HCT116 (cell line): Measurements from ENCODE around the gene RCOR1.

Experiments used
- EZH2 ChIP-seq: fragments of 200-600 bp; sonication (generic); IDR thresholded peaks from 2 replicates; pipeline ENCODE4 v1.6.1; 2017; ENCODE audit warnings: antibody characterized with exemption, mixed run types
- EZH2phosphoT487 ChIP-seq: fragments of 200-600 bp; IDR thresholded peaks from 2 replicates; pipeline ENCODE4 v1.6.1; 2018; ENCODE audit warnings: antibody characterized with exemption, borderline replicate concordance
- FOSL1 ChIP-seq: IDR thresholded peaks from 2 replicates; pipeline ENCODE4 v1.6.1; 2012; ENCODE audit warnings: low read depth
- POLR2A ChIP-seq: IDR thresholded peaks from 2 replicates; pipeline ENCODE4 v1.7.0; 2011; ENCODE audit warnings: borderline replicate concordance; ENCODE audit not compliant: insufficient read depth, insufficient read length; ENCODE audit errors: extremely low read depth
- POLR2AphosphoS5 ChIP-seq: IDR thresholded peaks from 2 replicates; pipeline ENCODE4 v1.6.1; 2011; ENCODE audit warnings: mild to moderate bottlenecking, low read depth, low read length, moderate library complexity
- RAD21 ChIP-seq: IDR thresholded peaks from 2 replicates; pipeline ENCODE4 v1.6.1; 2012; ENCODE audit warnings: low read depth, mild to moderate bottlenecking
- SIN3A ChIP-seq: IDR thresholded peaks from 2 replicates; pipeline ENCODE4 v1.6.1; 2012; ENCODE audit warnings: low read depth
- YY1 ChIP-seq: IDR thresholded peaks from 2 replicates; pipeline ENCODE4 v1.6.1; 2011; ENCODE audit warnings: low read length, low read depth, moderate library complexity, mild to moderate bottlenecking; ENCODE audit not compliant: insufficient replicate concordance; ENCODE audit errors: extremely low read depth
- ZFX ChIP-seq: fragments of 450-650 bp; IDR thresholded peaks from 2 replicates; pipeline ENCODE4 v1.6.1; 2017
- TF ChIP-seq, protein P1 (sequence below), 3 experiments: fragments of 200-600 bp in 1 of 3; sonication (generic) in 1 of 3; IDR thresholded peaks in 2 of 3; conservative IDR thresholded peaks in 1 of 3; 2 replicates each; pipeline ENCODE4 v1.5.1; 2012 to 2017; ENCODE audit warnings: low read depth in 2 of 3, low read length in 2 of 3, antibody characterized with exemption in 1 of 3, borderline replicate concordance in 1 of 3, control low read depth in 1 of 3, mild to moderate bottlenecking in 1 of 3, mixed read lengths in 1 of 3, mixed run types in 1 of 3, moderate library complexity in 1 of 3; ENCODE audit not compliant: insufficient read depth in 1 of 3
- TF ChIP-seq, protein P2 (sequence below): IDR thresholded peaks from 2 replicates; pipeline ENCODE4 v1.6.1; 2012
- TF ChIP-seq, protein P3 (sequence below): IDR thresholded peaks from 2 replicates; pipeline ENCODE4 v1.6.1; 2012; ENCODE audit warnings: low read depth

DNA sequence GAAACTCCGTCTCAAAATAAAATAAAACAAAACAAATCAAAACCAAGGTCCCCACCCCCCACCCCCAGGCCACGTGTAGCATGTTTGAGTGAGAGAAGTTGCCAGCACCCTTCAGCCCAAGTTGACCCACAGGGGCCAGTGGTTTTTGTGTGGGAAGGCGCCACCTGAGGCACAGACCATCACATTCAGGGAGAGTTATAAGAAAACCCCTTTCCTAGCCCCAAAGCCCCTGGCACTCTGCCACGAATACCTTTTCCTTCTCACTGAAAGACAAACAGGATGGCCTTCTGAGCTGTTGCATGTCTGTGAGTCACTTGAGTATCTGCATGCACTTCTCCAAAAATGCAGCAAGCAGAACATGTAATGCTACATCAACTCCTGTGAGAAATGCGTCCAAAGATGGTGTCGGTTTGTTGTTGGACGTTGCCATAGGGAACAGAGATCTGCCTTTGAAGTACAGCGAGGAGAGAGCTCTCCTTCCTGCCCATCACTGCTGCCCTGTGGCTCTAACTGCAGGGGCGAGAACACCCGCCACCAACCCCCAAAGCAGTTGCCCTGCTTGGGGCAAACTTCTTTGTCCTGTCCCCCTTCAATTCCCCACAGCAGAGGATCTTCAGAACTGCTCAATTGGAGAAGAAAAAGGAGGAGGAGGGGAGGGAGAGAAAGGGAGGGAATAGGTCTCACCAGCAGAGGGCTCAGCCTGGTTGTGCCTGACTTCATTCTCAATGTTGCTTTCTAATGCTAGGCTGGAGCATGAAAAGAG, 182.1 kb downstream of the RCOR1 start:
- TF ChIP-seq EZH2phosphoT487 (no peak), EZH2 (no peak), POLR2A (no peak), RAD21 (peak; percentile 76), POLR2AphosphoS5 (no peak), FOSL1 (no peak), ZFX (no peak), YY1 (no peak), SIN3A (no peak)
- TF ChIP-seq, protein P1, sequence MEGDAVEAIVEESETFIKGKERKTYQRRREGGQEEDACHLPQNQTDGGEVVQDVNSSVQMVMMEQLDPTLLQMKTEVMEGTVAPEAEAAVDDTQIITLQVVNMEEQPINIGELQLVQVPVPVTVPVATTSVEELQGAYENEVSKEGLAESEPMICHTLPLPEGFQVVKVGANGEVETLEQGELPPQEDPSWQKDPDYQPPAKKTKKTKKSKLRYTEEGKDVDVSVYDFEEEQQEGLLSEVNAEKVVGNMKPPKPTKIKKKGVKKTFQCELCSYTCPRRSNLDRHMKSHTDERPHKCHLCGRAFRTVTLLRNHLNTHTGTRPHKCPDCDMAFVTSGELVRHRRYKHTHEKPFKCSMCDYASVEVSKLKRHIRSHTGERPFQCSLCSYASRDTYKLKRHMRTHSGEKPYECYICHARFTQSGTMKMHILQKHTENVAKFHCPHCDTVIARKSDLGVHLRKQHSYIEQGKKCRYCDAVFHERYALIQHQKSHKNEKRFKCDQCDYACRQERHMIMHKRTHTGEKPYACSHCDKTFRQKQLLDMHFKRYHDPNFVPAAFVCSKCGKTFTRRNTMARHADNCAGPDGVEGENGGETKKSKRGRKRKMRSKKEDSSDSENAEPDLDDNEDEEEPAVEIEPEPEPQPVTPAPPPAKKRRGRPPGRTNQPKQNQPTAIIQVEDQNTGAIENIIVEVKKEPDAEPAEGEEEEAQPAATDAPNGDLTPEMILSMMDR (IDR thresholded peaks at IDR 0.05 in 2 of 3, conservative IDR thresholded peaks at IDR 0.05 in 1 of 3; ENCODE audit: borderline replicate concordance in 1 of 3, insufficient read depth in 1 of 3, low read depth in 2 of 3, low read length in 2 of 3) = peak; percentile 64 to 81 (median 66)
- TF ChIP-seq, protein P2, sequence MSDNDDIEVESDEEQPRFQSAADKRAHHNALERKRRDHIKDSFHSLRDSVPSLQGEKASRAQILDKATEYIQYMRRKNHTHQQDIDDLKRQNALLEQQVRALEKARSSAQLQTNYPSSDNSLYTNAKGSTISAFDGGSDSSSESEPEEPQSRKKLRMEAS = no peak
- TF ChIP-seq, protein P3, sequence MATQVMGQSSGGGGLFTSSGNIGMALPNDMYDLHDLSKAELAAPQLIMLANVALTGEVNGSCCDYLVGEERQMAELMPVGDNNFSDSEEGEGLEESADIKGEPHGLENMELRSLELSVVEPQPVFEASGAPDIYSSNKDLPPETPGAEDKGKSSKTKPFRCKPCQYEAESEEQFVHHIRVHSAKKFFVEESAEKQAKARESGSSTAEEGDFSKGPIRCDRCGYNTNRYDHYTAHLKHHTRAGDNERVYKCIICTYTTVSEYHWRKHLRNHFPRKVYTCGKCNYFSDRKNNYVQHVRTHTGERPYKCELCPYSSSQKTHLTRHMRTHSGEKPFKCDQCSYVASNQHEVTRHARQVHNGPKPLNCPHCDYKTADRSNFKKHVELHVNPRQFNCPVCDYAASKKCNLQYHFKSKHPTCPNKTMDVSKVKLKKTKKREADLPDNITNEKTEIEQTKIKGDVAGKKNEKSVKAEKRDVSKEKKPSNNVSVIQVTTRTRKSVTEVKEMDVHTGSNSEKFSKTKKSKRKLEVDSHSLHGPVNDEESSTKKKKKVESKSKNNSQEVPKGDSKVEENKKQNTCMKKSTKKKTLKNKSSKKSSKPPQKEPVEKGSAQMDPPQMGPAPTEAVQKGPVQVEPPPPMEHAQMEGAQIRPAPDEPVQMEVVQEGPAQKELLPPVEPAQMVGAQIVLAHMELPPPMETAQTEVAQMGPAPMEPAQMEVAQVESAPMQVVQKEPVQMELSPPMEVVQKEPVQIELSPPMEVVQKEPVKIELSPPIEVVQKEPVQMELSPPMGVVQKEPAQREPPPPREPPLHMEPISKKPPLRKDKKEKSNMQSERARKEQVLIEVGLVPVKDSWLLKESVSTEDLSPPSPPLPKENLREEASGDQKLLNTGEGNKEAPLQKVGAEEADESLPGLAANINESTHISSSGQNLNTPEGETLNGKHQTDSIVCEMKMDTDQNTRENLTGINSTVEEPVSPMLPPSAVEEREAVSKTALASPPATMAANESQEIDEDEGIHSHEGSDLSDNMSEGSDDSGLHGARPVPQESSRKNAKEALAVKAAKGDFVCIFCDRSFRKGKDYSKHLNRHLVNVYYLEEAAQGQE = no peak
